Right renal cortex interstitium (tissue), 3 donors: ENCODE measurements around the gene CYP2A7. TPM values are rescaled to one million over a fixed set of nuclear protein-coding genes. Genes with fewer than 3 reads are reported as not detected.
"Not testable (repeated sequence)": the region's sequence is repeated elsewhere in the genome, so short reads cannot be mapped to it uniquely, and the experiment has no call there.

Source experiments
- DNase-seq, 3 donors: peaks; one replicate each; pipeline ENCODE4 v3.0.0-alpha.2; 2013; ENCODE audit warnings: low read depth in 3 of 3, low spot score in 2 of 3
- polyA plus RNA-seq, 3 donors: library from polyadenylated mRNA; unstranded; fragments of 120-200 nt; gene quantifications; one replicate each; pipeline ENCODE4 v1.2.1, GENCODE V29; 2013; ENCODE audit not compliant: insufficient read length in 3 of 3

CYP2A7 gene
- polyA plus RNA-seq, 3 donors: 0.19 TPM; not detected in 2

- DNase-seq: not testable (repeated sequence)
Measured at GRCh38 chr19:40900521-40900920, 18.5 kb upstream of the CYP2A7 start.

GRCh38 chr19:40899964-40900363 is 17.9 kb upstream of the CYP2A7 start:
- DNase-seq: not testable (repeated sequence)

- not testable (repeated sequence) for DNase-seq
Measured at GRCh38 chr19:40896843-40897789, 15.1 kb upstream of the CYP2A7 start.

GRCh38 chr19:40896418-40896796 is 14.4 kb upstream of the CYP2A7 start:
- no peak for DNase-seq

GRCh38 chr19:40893112-40893511 is 11.1 kb upstream of the CYP2A7 start:
- no peak for DNase-seq

- DNase-seq: no peak
Measured at GRCh38 chr19:40889366-40889765, 7.3 kb upstream of the CYP2A7 start.

- no peak for DNase-seq
Measured at GRCh38 chr19:40888191-40888590, 6.2 kb upstream of the CYP2A7 start.

GRCh38 chr19:40884187-40884931 is 2.3 kb upstream of the CYP2A7 start:
- not testable (repeated sequence) for DNase-seq

- DNase-seq: not testable (repeated sequence)
Measured at GRCh38 chr19:40879349-40879748, 2.7 kb downstream of the CYP2A7 start.

GRCh38 chr19:40875526-40875951 is 6.5 kb downstream of the CYP2A7 start:
- not testable (repeated sequence) for DNase-seq

GRCh38 chr19:40874874-40875273 is 7.2 kb downstream of the CYP2A7 start:
- DNase-seq: not testable (repeated sequence)

- not testable (repeated sequence) for DNase-seq
Measured at GRCh38 chr19:40873873-40874272, 8.2 kb downstream of the CYP2A7 start.

- no peak for DNase-seq
Measured at GRCh38 chr19:40872209-40872608, 9.8 kb downstream of the CYP2A7 start.

GRCh38 chr19:40867701-40868100 is 14.3 kb downstream of the CYP2A7 start:
- no peak for DNase-seq

GRCh38 chr19:40864739-40865496 is 17.1 kb downstream of the CYP2A7 start:
- not testable (repeated sequence) for DNase-seq

- DNase-seq: no peak
Measured at GRCh38 chr19:40862785-40863184, 19.2 kb downstream of the CYP2A7 start.

- DNase-seq: no peak
Measured at GRCh38 chr19:40862333-40862732, 19.7 kb downstream of the CYP2A7 start.

GRCh38 chr19:40858109-40858508 is 23.9 kb downstream of the CYP2A7 start:
- no peak for DNase-seq

- not testable (repeated sequence) for DNase-seq
Measured at GRCh38 chr19:40852467-40853152, 29.4 kb downstream of the CYP2A7 start.

GRCh38 chr19:40850277-40850676 is 31.8 kb downstream of the CYP2A7 start, which contains the start of gene CYP2A6:
TSS of gene CYP2A6 (minus strand) at chr19:40850447. CDS start at chr19:40850426, 21 bp downstream.
- not testable (repeated sequence) for DNase-seq
